ENCODE measurements around the gene LRRC46. TPM values are rescaled to one million over a fixed set of nuclear protein-coding genes. Genes with fewer than 3 reads are reported as not detected.

The LRRC46 gene
- total and polyA plus RNA-seq, 2 of the 4 experiments (the other 2 are of a cell fraction) = 0.77 TPM; not detected in 1

GRCh38 chr17:47882695-47883588 is 51.5 kb downstream of the LRRC46 start:
- no peak overlapping the region; the same call in 1 of the 2 replicates for H3K4me2 ChIP-seq (ENCODE audit: low read depth, low read length)

More at GRCh38 chr17:47882695-47883588, 51.5 kb downstream of the LRRC46 start:
- intact Hi-C loops (cut with micrococcal nuclease) = no loop called here
- DNase-seq (no peak), ATAC-seq (ENCODE audit: low read depth) (no peak)
- H3K79me1 ChIP-seq (ENCODE audit: low read depth in 1 of 2, low read length in 2 of 2) = no peaks in the 10 kb centered on the region
- H4K8ac ChIP-seq (ENCODE audit: low read depth in 2 of 2, low read length in 2 of 2) = no peak overlapping the region
- H4K91ac ChIP-seq (ENCODE audit: insufficient read depth, low read depth, low read length) = no peak overlapping the region
- no peak overlapping the region for H3K18ac ChIP-seq (ENCODE audit: low read depth, low read length)
- WGBS, 2 experiments (ENCODE audit: extremely low coverage in 2 of 2, insufficient read length in 1 of 2) = 75% methylated on average over 5 of the region's 9 CpGs; no CpG with 5 or more reads in 1 of the 2 experiments
- no peaks in the 10 kb centered on the region for H4K20me1 ChIP-seq (ENCODE audit: insufficient read depth, low read length)
- H3K23ac ChIP-seq (ENCODE audit: low read depth, low read length) = no peak overlapping the region
- ChIA-PET CTCF (interaction anchor here (4.8 kb wide), 1 partner anchor 41 kb away, joined by 18 read pairs; the partner anchor contains the start of gene SCRN2), POLR2A (ENCODE audit: unreplicated experiment) (no interaction called here)
- no peak overlapping the region for H2BK120ac ChIP-seq (ENCODE audit: low read depth, low read length)
- H4K5ac ChIP-seq (ENCODE audit: low read depth, low read length) = peak overlapping the region; percentile 0; the same call in 1 of the 2 replicates
- no peak overlapping the region for H3K4me3 ChIP-seq (ENCODE audit: insufficient read depth, low read depth, low read length)
- H3K14ac ChIP-seq (replicated peaks; ENCODE audit: low read depth, low read length) = no peak overlapping the region
- BruUV-seq (replicated peaks) = no TSS peak
- H2BK20ac ChIP-seq (ENCODE audit: low read depth, low read length) = no peak overlapping the region
- no peaks in the 10 kb centered on the region for H3K36me3 ChIP-seq (ENCODE audit: control insufficient read depth, insufficient read depth, low read length)
- in situ Hi-C loops (cut with MboI; ENCODE audit: low sequenced_read_pairs) = no loop called here
- H3K9me3 ChIP-seq (ENCODE audit: control insufficient read depth, insufficient read depth, low read length) = no peaks in the 10 kb centered on the region
- dilution Hi-C loops (cut with HindIII; ENCODE audit: low sequenced_read_pairs, unreplicated experiment) = no loop called here
- peak overlapping the region; percentile 18 for H2AFZ ChIP-seq (replicated peaks; ENCODE audit: low read length, poor library complexity)
- H2AK9ac ChIP-seq (replicated peaks; ENCODE audit: low read depth, low read length, poor library complexity) = no peak overlapping the region
- no peak overlapping the region for H2BK5ac ChIP-seq (ENCODE audit: low read depth, low read length, poor library complexity, severe bottlenecking)
- no peaks in the 10 kb centered on the region for H3K9me1 ChIP-seq (ENCODE audit: insufficient read depth, low read length)
- H3K56ac ChIP-seq (ENCODE audit: extremely low read depth, insufficient read depth, low read length) = no peak overlapping the region
- H3K27ac ChIP-seq (ENCODE audit: insufficient read depth, low read length) = no peak overlapping the region
- H2AK5ac ChIP-seq (ENCODE audit: low read depth, low read length) = no peak overlapping the region
- no peak overlapping the region for H3K4ac ChIP-seq (ENCODE audit: low read depth, low read length)
- H3K9ac ChIP-seq (ENCODE audit: low read depth, low read length) = no peak overlapping the region
- no peak overlapping the region for H2BK15ac ChIP-seq (ENCODE audit: low read depth, low read length)
- TF ChIP-seq RFX5 (IDR thresholded peaks at IDR 0.05; ENCODE audit: low read depth, low read length) = no peak
- no peak for TF ChIP-seq MAZ (IDR thresholded peaks at IDR 0.05; ENCODE audit: borderline replicate concordance, low read depth, low read length)
- no peak for TF ChIP-seq SMC3 (IDR thresholded peaks at IDR 0.05; ENCODE audit: low read depth, low read length)
- no peak for TF ChIP-seq FOS (IDR thresholded peaks at IDR 0.05; ENCODE audit: low read depth, low read length)
- TF ChIP-seq MXI1 (IDR thresholded peaks at IDR 0.05; ENCODE audit: borderline replicate concordance, low read depth, low read length) = no peak
- TF ChIP-seq RCOR1 (IDR thresholded peaks at IDR 0.05; ENCODE audit: insufficient replicate concordance, low read length) = no peak
- no peak for TF ChIP-seq ELK1 (IDR thresholded peaks at IDR 0.05; ENCODE audit: borderline replicate concordance, low read depth, low read length)
- TF ChIP-seq CHD1 (IDR thresholded peaks at IDR 0.05; ENCODE audit: low read depth, low read length) = no peak
- no peak for TF ChIP-seq MAFK (IDR thresholded peaks at IDR 0.05; ENCODE audit: low read depth, low read length)
- TF ChIP-seq USF2 (IDR thresholded peaks at IDR 0.05; ENCODE audit: low read depth, low read length) = no peak
- no peak for TF ChIP-seq BHLHE40 (IDR thresholded peaks at IDR 0.05; ENCODE audit: low read depth, low read length)
- peaks cover 8% of the 10 kb centered on the region for H3K27me3 ChIP-seq (ENCODE audit: control insufficient read depth, insufficient read depth, low read length)
- peaks cover 4% of the 10 kb centered on the region; the same call in 1 of the 2 replicates for H3K4me1 ChIP-seq (ENCODE audit: control insufficient read depth, insufficient read depth, low read length)

All from IMR-90 (cell line).